ELF-1 (cell line): ENCODE data around the gene SLC15A3.
A peak's percentile ranks its signal among the peaks of the same experiment; 100 is the strongest.

ENCODE experiments used
- DNase-seq: peaks from one replicate; pipeline ENCODE4 v3.0.0-alpha.2; 2016; ENCODE audit warnings: low read depth, low spot score

The SLC15A3 gene

DNA sequence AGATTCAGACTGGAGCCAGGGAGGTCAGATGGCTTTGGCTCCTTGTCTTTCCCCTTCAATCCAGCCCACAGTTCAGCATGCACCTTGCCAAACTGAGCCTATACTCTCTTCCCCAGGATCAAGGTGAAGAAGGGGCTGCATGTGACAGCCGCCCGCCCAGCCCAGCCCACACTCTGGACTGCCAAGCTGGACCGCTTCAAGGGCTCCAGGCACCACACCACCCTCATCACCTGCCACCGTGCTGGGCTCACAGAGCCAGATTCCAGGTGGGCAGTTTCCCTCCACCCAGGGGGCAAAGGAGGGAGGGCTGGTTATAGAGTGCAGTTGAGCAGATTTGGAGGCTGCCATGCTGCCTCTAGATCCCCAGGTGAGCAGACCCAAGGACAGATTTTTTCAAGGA is 21.6 kb downstream of the SLC15A3 start:
- DNase-seq: no peak

DNA sequence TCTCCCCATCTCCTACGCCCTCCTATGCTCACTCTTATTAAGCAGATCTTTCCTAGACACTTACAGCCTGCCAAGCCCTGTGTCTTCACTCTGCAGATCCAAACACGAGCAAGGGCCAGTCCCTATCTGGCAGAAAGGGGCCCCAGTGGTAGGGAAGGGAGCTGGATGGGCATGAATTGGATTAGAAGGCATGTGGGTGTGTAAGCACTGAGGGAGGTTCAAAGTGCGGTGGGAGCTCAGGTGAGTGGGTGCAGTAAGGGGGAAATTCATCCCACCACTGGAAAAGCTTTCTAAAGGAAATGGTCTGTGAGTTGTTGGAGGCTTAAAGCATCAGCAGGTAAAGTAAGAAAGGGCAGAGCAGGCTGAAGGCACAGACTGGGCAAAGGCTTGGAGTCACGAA is 22.2 kb downstream of the SLC15A3 start:
- DNase-seq: no peak

- DNase-seq: no peak
Measured at GRCh38 chr11:60928563-60929001, 23.4 kb downstream of the SLC15A3 start.

- no peak for DNase-seq
Measured at GRCh38 chr11:60927600-60927999, 24.4 kb downstream of the SLC15A3 start.

DNA sequence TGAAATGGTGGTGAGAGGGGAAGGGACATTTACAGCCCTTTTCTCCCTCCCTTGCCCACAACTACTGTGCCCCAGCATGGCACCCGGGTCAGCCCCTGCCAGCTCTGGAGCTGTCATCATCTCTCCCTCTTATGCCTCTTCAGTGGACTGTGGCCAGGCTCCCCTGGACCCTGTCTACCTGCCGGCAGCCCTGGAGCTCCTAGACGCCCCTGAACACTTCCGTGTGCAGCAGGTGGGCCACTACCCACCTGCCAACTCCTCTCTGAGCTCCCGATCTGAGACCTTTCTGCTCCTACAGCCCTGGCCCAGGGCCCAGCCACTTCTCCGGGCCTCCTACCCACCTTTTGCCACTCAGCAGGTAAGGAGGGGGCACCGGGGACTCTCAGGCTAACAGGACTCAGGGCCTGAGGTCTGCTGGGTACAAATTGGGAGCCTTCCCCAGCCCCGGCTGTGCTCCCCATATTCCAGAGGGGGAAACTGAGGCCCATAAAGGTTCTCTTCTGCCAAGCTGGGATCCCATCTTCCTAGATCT is 24.8 kb downstream of the SLC15A3 start:
- DNase-seq: no peak

GRCh38 chr11:60926500-60926899 is 25.5 kb downstream of the SLC15A3 start:
- no peak for DNase-seq

GRCh38 chr11:60925868-60926267 is 26.1 kb downstream of the SLC15A3 start:
- no peak for DNase-seq

DNA sequence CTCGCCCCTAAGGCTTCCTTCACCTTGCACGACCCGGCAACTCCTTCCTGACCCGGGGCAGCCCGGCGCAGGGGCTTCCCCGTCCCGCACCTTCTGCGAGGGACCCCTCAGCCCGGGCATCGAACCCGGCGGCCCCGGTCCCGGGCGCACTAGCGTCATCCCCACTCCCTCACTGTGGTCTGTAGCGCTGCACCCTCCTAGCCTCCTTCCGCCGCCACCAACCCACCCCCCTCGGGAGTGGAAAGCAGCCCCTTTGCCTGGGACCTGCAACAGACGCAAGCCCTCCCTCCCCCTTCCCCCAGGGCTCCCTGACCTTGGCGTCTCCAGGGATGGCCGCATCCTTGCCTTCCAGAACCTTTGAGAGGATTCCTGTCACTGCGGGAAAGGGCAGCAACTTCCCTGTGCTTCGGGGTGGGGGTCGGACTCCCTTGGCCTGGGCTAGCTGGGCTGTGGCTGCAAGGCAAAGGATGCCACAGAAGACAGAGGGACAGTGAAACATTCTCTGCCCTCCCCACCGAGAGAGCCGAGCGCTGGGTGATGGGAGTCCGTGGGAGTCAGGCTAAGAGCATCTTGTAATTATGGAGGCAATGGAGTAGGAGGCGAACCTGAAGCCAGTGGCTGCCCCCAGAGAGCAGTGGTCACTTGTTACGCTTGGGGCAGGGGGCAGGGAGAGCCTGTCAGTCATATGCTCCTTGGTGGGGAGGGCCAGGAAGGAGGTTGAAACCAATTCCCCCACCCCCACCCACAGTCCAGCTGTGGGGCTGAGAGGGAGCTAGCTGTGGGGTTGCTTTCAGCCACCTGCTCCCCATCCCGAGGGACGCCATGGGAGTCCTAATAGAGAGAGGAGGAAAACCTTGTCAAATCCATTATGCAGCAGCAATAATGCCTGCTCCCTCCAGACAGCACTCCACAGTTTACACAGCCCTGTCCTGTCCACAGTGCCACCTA is 26.8 kb downstream of the SLC15A3 start:
- DNase-seq: peak; percentile 35

- DNase-seq: peak; percentile 82
Measured at GRCh38 chr11:60924110-60924905, 27.7 kb downstream of the SLC15A3 start, which contains the start of gene TMEM132A. TMEM132A (plus strand) TSS chr11:60924460; CDS start chr11:60924634, 174 bp downstream.

DNA sequence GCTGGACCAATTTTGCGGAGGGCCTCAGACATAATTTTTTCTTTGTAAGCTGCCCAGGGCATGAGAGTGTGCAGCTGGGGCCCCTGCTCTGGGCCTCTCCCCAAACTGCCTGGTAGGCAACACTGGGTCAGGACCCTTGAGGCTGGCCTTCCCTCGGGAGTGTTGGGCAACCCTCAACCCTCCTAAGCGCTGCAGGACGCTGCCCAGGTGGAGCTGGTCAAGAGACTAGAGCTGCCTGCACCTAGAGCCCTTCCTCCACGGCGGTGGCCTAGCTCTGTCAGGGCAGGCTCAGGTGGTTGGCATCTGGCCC is 28.2 kb downstream of the SLC15A3 start:
- DNase-seq: no peak

- DNase-seq: no peak
Measured at GRCh38 chr11:60923326-60923725, 28.6 kb downstream of the SLC15A3 start.

- DNase-seq: no peak
Measured at GRCh38 chr11:60922906-60923305, 29.1 kb downstream of the SLC15A3 start.

- DNase-seq: no peak
Measured at GRCh38 chr11:60921777-60922335, 30.1 kb downstream of the SLC15A3 start.

DNA sequence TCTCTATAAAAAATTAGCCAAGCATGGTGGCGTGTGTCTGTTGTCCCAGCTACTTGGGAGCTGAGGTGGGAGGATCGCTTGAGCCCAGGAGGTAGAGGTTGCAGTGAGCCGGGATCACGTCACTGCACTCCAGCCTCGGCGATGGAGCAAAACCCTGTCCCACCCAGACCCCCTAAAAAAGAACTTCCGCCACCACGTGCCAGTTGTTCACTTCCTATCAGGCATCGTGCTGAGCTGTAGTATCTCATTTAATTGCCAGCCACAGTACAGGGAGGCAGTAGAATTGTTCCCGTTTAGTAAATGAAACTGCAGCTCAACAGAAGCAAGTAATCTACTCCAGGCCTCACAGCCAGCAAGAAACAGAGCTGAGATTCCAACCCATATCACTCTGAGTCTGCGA is 30.7 kb downstream of the SLC15A3 start:
- no peak for DNase-seq

DNA sequence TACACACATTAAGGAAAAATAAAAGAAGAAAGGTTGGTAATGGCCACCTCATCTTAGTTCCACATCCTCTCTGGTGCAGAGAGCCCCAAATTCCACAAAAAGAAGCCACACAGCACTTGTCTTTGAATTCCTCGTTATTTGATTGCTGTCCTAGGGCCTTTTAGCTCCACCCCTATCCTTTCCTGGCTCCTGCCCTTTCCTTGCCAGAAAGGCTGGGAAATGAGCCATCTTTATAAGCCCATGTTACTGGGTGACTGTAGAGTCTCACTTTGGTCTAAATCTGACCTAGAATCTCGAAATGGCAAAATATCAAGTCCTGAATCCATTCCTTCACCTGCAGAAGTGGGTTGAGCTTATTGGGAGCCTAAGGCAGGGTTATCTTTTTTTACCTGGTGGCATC is 32.0 kb downstream of the SLC15A3 start:
- no peak for DNase-seq

- DNase-seq: no peak
Measured at GRCh38 chr11:60919320-60919719, 32.7 kb downstream of the SLC15A3 start.

- DNase-seq: no peak
Measured at GRCh38 chr11:60918939-60919265, 33.1 kb downstream of the SLC15A3 start.

- no peak for DNase-seq
Measured at GRCh38 chr11:60918251-60918938, 33.6 kb downstream of the SLC15A3 start.

- DNase-seq: no peak
Measured at GRCh38 chr11:60917267-60917666, 34.7 kb downstream of the SLC15A3 start.

- DNase-seq: no peak
Measured at GRCh38 chr11:60916669-60917206, 35.2 kb downstream of the SLC15A3 start.

DNA sequence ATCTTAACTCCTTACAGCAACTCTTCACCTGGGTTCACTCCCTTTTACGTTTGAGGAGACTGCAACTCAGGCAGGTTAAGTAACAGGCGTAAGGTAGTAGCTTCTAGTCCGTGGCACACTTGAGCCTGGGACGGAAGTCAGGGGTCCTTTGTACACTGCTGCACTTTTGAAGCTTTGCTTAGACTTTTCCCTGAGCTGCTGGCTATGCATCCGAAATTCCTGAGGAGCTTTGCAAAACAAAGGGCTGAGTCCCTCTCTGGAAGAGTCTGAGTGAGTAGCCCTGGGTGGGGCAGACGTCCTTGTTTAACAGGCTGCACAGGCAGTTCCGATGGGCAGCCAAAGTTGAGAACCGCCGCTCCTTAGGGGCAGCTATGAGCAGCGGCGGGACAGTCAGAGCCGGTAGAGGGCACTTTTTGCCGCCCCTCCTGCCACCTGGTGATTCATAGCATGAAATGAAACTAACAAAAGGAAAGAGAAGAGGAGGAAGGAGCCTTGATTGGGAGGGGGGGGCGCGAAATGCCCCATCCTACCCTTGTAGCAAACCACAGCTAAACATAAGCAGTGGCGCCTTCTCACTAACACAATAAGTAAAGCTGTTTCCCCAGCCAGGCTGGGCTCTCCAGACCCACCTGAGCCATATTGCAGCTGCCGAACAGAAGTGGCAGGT is 36.6 kb downstream of the SLC15A3 start:
- peak; percentile 94 for DNase-seq
